ENCODE measurements around the gene KLK3.
A peak's percentile ranks its signal among the peaks of the same experiment; 100 is the strongest.
"Not testable (repeated sequence)": the region's sequence is repeated elsewhere in the genome, so short reads cannot be mapped to it uniquely, and the experiment has no call there.

The KLK3 gene

GRCh38 chr19:50859849-50860248 lies 5.1 kb downstream of the KLK3 start:
- no peak for DNase-seq (ENCODE audit: low read depth in 2 of 3, low spot score in 1 of 3)

GRCh38 chr19:50861010-50861409 lies 6.3 kb downstream of the KLK3 start:
- DNase-seq (ENCODE audit: low read depth in 2 of 3, low spot score in 1 of 3), result no peak

GRCh38 chr19:50861496-50862286 lies 7.0 kb downstream of the KLK3 start:
- no peak for DNase-seq (ENCODE audit: low read depth in 2 of 3, low spot score in 1 of 3)

GRCh38 chr19:50869479-50869878 lies 14.8 kb downstream of the KLK3 start:
- no peak for DNase-seq (ENCODE audit: low read depth in 2 of 3, low spot score in 1 of 3)

GRCh38 chr19:50870417-50871089 lies 15.8 kb downstream of the KLK3 start:
- DNase-seq (ENCODE audit: low read depth in 2 of 3, low spot score in 1 of 3), result peak; percentile 9 to 21 (median 17)

- DNase-seq (ENCODE audit: low read depth in 2 of 3, low spot score in 1 of 3), result no peak
These were observed 18.3 kb downstream of the KLK3 start, which contains the start of gene KLK2 for GRCh38 chr19:50873056-50873455. Gene KLK2, plus strand, starts transcription at chr19:50873439. Its CDS starts 35 bp downstream, at chr19:50873474.

- DNase-seq (ENCODE audit: low read depth in 2 of 3, low spot score in 1 of 3), result no peak
These were observed 19.5 kb downstream of the KLK3 start for GRCh38 chr19:50874211-50874610.

GRCh38 chr19:50875795-50876422 lies 21.2 kb downstream of the KLK3 start:
- DNase-seq (ENCODE audit: low read depth in 2 of 3, low spot score in 1 of 3), result no peak

- no peak for DNase-seq (ENCODE audit: low read depth in 2 of 3, low spot score in 1 of 3)
These were observed 21.7 kb downstream of the KLK3 start for GRCh38 chr19:50876456-50876855.

GRCh38 chr19:50877338-50877737 lies 22.6 kb downstream of the KLK3 start:
- DNase-seq (ENCODE audit: low read depth in 2 of 3, low spot score in 1 of 3), result no peak

GRCh38 chr19:50878851-50879250 lies 24.1 kb downstream of the KLK3 start:
- DNase-seq (ENCODE audit: low read depth in 2 of 3, low spot score in 1 of 3), result no peak

GRCh38 chr19:50880241-50880640 lies 25.5 kb downstream of the KLK3 start:
- no peak for DNase-seq (ENCODE audit: low read depth in 2 of 3, low spot score in 1 of 3)

- no peak for DNase-seq (ENCODE audit: low read depth in 2 of 3, low spot score in 1 of 3)
These were observed 27.5 kb downstream of the KLK3 start for GRCh38 chr19:50882188-50882587.

- no peak for DNase-seq (ENCODE audit: low read depth in 2 of 3, low spot score in 1 of 3)
These were observed 34.9 kb downstream of the KLK3 start for GRCh38 chr19:50889638-50890037.

- DNase-seq (ENCODE audit: low read depth in 2 of 3, low spot score in 1 of 3), result no peak
These were observed 35.9 kb downstream of the KLK3 start for GRCh38 chr19:50890422-50891252.

GRCh38 chr19:50891253-50891625 lies 36.5 kb downstream of the KLK3 start:
- DNase-seq (ENCODE audit: low read depth in 2 of 3, low spot score in 1 of 3), result no peak

- DNase-seq (ENCODE audit: low read depth in 2 of 3, low spot score in 1 of 3), result no peak
These were observed 38.5 kb downstream of the KLK3 start for GRCh38 chr19:50893047-50893736.

GRCh38 chr19:50894478-50895356 lies 40.0 kb downstream of the KLK3 start:
- DNase-seq (ENCODE audit: low read depth in 2 of 3, low spot score in 1 of 3), result no peak

- not testable (repeated sequence) for DNase-seq (ENCODE audit: low read depth in 2 of 3, low spot score in 1 of 3)
These were observed 41.4 kb downstream of the KLK3 start for GRCh38 chr19:50896089-50896590.

All from stimulated activated CD4-positive, alpha-beta T cell treated with anti-CD3 and anti-CD28 coated beads, Interleukin-12 subunit alpha, Interleukin-12 subunit beta, amount 100 ng/mL, for 48 hours (primary cell).